ENCODE results near the gene GALNT10. TPM values are rescaled to one million over a fixed set of nuclear protein-coding genes. Genes with fewer than 3 reads are reported as not detected.

Gene GALNT10
- total and polyA plus RNA-seq, 2 experiments from 2014 or later: 43.0 to 45.9 TPM

DNA sequence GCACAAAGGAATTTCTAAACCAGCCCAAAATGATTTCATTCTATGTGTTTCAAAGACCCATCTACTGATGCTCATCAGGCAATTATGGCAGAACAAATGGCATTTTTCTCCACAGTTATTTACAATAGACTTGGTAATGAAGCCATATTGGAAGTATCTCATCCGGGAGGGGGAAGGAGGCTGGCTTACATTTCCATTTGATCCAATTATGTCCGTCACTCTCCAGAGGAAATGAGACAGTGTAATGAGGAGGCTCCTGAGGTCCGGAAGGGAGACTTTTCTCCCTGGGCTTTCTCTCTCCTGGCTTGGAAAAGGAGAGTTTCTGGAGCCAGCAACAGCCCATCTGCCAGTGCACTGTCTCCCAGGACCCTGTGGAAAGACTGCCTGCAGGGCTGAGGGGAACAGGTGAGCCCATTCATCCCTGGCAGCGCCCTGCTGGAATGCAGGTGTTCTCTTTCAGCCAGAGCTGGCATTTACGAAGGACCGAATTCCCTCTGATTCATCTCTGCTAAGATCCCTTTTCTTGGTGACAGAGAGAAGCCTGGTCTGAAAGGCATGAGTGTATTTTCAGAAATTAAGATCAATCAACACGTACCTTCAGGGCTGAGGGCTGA, 200.3 kb downstream of the GALNT10 start:
- Histone ChIP-seq H3K27ac (peak overlapping the region; percentile 81), H3K4me3 (no peak overlapping the region), H3K4me2 (peak overlapping the region; percentile 51), H3K27me3 (no peaks in the 10 kb centered on the region), H3K9me3 (ENCODE audit: low read depth) (no peaks in the 10 kb centered on the region), H3K9me2 (replicated peaks; ENCODE audit: insufficient read depth) (no peaks in the 10 kb centered on the region), H3K36me3 (replicated peaks; ENCODE audit: insufficient read depth, low read depth) (no peaks in the 10 kb centered on the region), H3K4me1 (ENCODE audit: insufficient read depth) (peaks cover 29% of the 10 kb centered on the region), H4K20me1 (ENCODE audit: insufficient read depth, poor library complexity, severe bottlenecking) (no peaks in the 10 kb centered on the region), H3K79me2 (no peaks in the 10 kb centered on the region), H2AFZ (no peak overlapping the region)
- DNase-seq (ENCODE audit: low spot score): no peak
- WGBS (ENCODE audit: low lambda C conversion rate, missing lambda C conversion rate): 84% methylated on average over 7 of the region's 7 CpGs
- TF ChIP-seq, protein P1, sequence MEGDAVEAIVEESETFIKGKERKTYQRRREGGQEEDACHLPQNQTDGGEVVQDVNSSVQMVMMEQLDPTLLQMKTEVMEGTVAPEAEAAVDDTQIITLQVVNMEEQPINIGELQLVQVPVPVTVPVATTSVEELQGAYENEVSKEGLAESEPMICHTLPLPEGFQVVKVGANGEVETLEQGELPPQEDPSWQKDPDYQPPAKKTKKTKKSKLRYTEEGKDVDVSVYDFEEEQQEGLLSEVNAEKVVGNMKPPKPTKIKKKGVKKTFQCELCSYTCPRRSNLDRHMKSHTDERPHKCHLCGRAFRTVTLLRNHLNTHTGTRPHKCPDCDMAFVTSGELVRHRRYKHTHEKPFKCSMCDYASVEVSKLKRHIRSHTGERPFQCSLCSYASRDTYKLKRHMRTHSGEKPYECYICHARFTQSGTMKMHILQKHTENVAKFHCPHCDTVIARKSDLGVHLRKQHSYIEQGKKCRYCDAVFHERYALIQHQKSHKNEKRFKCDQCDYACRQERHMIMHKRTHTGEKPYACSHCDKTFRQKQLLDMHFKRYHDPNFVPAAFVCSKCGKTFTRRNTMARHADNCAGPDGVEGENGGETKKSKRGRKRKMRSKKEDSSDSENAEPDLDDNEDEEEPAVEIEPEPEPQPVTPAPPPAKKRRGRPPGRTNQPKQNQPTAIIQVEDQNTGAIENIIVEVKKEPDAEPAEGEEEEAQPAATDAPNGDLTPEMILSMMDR (IDR thresholded peaks at IDR 0.05; ENCODE audit: poor library complexity): no peak

GRCh38 chr5:154391788-154392187, 201.3 kb downstream of the GALNT10 start:
- no peak overlapping the region for H3K4me2 ChIP-seq
- 96% methylated on average over 2 of the region's 2 CpGs for WGBS (ENCODE audit: low lambda C conversion rate, missing lambda C conversion rate)
- H3K9me3 ChIP-seq (ENCODE audit: low read depth): no peaks in the 10 kb centered on the region
- H3K27me3 ChIP-seq: no peaks in the 10 kb centered on the region
- no peaks in the 10 kb centered on the region for H3K36me3 ChIP-seq (replicated peaks; ENCODE audit: insufficient read depth, low read depth)
- H4K20me1 ChIP-seq (ENCODE audit: insufficient read depth, poor library complexity, severe bottlenecking): no peaks in the 10 kb centered on the region
- no peak overlapping the region for H2AFZ ChIP-seq
- H3K4me3 ChIP-seq: no peak overlapping the region
- no peaks in the 10 kb centered on the region for H3K9me2 ChIP-seq (replicated peaks; ENCODE audit: insufficient read depth)
- H3K79me2 ChIP-seq: no peaks in the 10 kb centered on the region
- DNase-seq (ENCODE audit: low spot score): no peak
- peaks cover 22% of the 10 kb centered on the region for H3K4me1 ChIP-seq (ENCODE audit: insufficient read depth)
- TF ChIP-seq, protein P1 (IDR thresholded peaks at IDR 0.05; ENCODE audit: poor library complexity): no peak
- TF ChIP-seq EZH2phosphoT487 (IDR thresholded peaks at IDR 0.05; ENCODE audit: low read depth, severe bottlenecking, unreplicated experiment) (no peak), EZH2 (IDR thresholded peaks at IDR 0.05; ENCODE audit: borderline replicate concordance) (no peak)
- H3K27ac ChIP-seq: no peak overlapping the region

- H3K9me3 ChIP-seq (ENCODE audit: low read depth): no peaks in the 10 kb centered on the region
- H3K79me2 ChIP-seq: no peaks in the 10 kb centered on the region
- no peaks in the 10 kb centered on the region for H3K9me2 ChIP-seq (replicated peaks; ENCODE audit: insufficient read depth)
- no peak overlapping the region for H2AFZ ChIP-seq
- DNase-seq (ENCODE audit: low spot score): no peak
- H3K27me3 ChIP-seq: no peaks in the 10 kb centered on the region
- peaks cover 17% of the 10 kb centered on the region for H3K4me1 ChIP-seq (ENCODE audit: insufficient read depth)
- H3K4me3 ChIP-seq: no peak overlapping the region
- no peak overlapping the region for H3K4me2 ChIP-seq
- WGBS (ENCODE audit: low lambda C conversion rate, missing lambda C conversion rate): 82% methylated on average over 3 of the region's 3 CpGs
- H3K36me3 ChIP-seq (replicated peaks; ENCODE audit: insufficient read depth, low read depth): no peaks in the 10 kb centered on the region
- H3K27ac ChIP-seq: no peak overlapping the region
- no peaks in the 10 kb centered on the region for H4K20me1 ChIP-seq (ENCODE audit: insufficient read depth, poor library complexity, severe bottlenecking)
- TF ChIP-seq EZH2phosphoT487 (IDR thresholded peaks at IDR 0.05; ENCODE audit: low read depth, severe bottlenecking, unreplicated experiment) (no peak), EZH2 (IDR thresholded peaks at IDR 0.05; ENCODE audit: borderline replicate concordance) (no peak)
- TF ChIP-seq, protein P1 (IDR thresholded peaks at IDR 0.05; ENCODE audit: poor library complexity): no peak
Observed at GRCh38 chr5:154393850-154394249, 203.3 kb downstream of the GALNT10 start.

GRCh38 chr5:154394307-154394706, 203.8 kb downstream of the GALNT10 start:
- no peak for DNase-seq (ENCODE audit: low spot score)
- H2AFZ ChIP-seq: no peak overlapping the region

More at GRCh38 chr5:154394307-154394706, 203.8 kb downstream of the GALNT10 start:
- WGBS (ENCODE audit: low lambda C conversion rate, missing lambda C conversion rate): 91% methylated on average over 5 of the region's 5 CpGs
- Histone ChIP-seq H3K36me3 (replicated peaks; ENCODE audit: insufficient read depth, low read depth) (no peaks in the 10 kb centered on the region), H3K4me1 (ENCODE audit: insufficient read depth) (peaks cover 17% of the 10 kb centered on the region), H3K9me3 (ENCODE audit: low read depth) (no peaks in the 10 kb centered on the region), H3K4me2 (no peak overlapping the region), H3K79me2 (no peaks in the 10 kb centered on the region), H3K9me2 (replicated peaks; ENCODE audit: insufficient read depth) (no peaks in the 10 kb centered on the region), H3K27ac (no peak overlapping the region), H3K4me3 (no peak overlapping the region), H4K20me1 (ENCODE audit: insufficient read depth, poor library complexity, severe bottlenecking) (no peaks in the 10 kb centered on the region), H3K27me3 (no peaks in the 10 kb centered on the region)
- no peak for TF ChIP-seq EZH2phosphoT487 (IDR thresholded peaks at IDR 0.05; ENCODE audit: low read depth, severe bottlenecking, unreplicated experiment)
- TF ChIP-seq, protein P1 (IDR thresholded peaks at IDR 0.05; ENCODE audit: poor library complexity): no peak
- no peak for TF ChIP-seq EZH2 (IDR thresholded peaks at IDR 0.05; ENCODE audit: borderline replicate concordance)
